ENCODE measurements around the gene MYH7. TPM values are rescaled to one million over a fixed set of nuclear protein-coding genes. Genes with fewer than 3 reads are reported as not detected.

MYH7 gene
- total RNA-seq, 1 experiment from 2014 or later: not detected

DNA sequence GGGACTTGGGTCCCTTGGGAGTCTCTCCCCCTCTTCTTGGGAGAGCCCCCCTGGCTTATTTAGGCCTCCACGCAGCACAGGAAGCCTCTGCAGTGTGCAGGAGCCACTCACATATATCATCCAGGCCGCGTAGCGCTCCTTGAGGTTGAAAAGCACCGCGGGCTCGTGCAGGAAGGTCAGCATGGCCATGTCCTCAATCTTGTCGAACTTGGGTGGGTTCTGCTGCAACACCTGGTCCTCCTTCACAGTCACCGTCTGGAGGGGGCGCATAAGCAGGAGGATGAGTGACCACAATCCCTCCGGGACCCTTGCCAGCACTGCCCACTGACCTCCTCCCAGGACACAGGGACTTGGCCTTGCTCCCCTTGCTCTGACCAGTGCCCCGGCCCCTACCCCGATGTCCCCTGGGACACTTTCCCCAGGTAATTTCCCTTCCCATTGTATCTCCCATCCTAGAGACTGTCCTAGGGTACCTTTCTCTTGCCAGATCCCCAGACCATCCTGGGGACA, 29.9 kb downstream of the MYH7 start:
- BruUV-seq (replicated peaks): no TSS peak
- Mint-ChIP-seq H3K4me1 (ENCODE audit: low read depth, unreplicated experiment) (no peaks in the 10 kb centered on the region), H3K9me3 (ENCODE audit: low read depth, unreplicated experiment) (no peaks in the 10 kb centered on the region), H3K27ac (ENCODE audit: unreplicated experiment) (no peak overlapping the region), H3K4me3 (ENCODE audit: low read depth, unreplicated experiment) (no peak overlapping the region), H3K36me3 (ENCODE audit: insufficient read depth, unreplicated experiment) (no peaks in the 10 kb centered on the region), H3K27me3 (ENCODE audit: unreplicated experiment) (peaks cover 97% of the 10 kb centered on the region)
- intact Hi-C loops (cut with micrococcal nuclease; ENCODE audit: unreplicated experiment): no loop called here
- CTCF ChIA-PET: no interaction called here
- no peak for DNase-seq
- TF ChIP-seq, protein P1, sequence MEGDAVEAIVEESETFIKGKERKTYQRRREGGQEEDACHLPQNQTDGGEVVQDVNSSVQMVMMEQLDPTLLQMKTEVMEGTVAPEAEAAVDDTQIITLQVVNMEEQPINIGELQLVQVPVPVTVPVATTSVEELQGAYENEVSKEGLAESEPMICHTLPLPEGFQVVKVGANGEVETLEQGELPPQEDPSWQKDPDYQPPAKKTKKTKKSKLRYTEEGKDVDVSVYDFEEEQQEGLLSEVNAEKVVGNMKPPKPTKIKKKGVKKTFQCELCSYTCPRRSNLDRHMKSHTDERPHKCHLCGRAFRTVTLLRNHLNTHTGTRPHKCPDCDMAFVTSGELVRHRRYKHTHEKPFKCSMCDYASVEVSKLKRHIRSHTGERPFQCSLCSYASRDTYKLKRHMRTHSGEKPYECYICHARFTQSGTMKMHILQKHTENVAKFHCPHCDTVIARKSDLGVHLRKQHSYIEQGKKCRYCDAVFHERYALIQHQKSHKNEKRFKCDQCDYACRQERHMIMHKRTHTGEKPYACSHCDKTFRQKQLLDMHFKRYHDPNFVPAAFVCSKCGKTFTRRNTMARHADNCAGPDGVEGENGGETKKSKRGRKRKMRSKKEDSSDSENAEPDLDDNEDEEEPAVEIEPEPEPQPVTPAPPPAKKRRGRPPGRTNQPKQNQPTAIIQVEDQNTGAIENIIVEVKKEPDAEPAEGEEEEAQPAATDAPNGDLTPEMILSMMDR (IDR thresholded peaks at IDR 0.05; ENCODE audit: unreplicated experiment): no peak

- no peaks in the 10 kb centered on the region for H3K4me1 Mint-ChIP-seq (ENCODE audit: low read depth, unreplicated experiment)
- H3K27ac Mint-ChIP-seq (ENCODE audit: unreplicated experiment): no peak overlapping the region
- intact Hi-C loops (cut with micrococcal nuclease; ENCODE audit: unreplicated experiment): no loop called here
- peaks cover 95% of the 10 kb centered on the region for H3K27me3 Mint-ChIP-seq (ENCODE audit: unreplicated experiment)
- no peak for DNase-seq
- TF ChIP-seq, protein P1 (IDR thresholded peaks at IDR 0.05; ENCODE audit: unreplicated experiment): no peak
- no TSS peak for BruUV-seq (replicated peaks)
- H3K4me3 Mint-ChIP-seq (ENCODE audit: low read depth, unreplicated experiment): no peak overlapping the region
- no peaks in the 10 kb centered on the region for H3K9me3 Mint-ChIP-seq (ENCODE audit: low read depth, unreplicated experiment)
- H3K36me3 Mint-ChIP-seq (ENCODE audit: insufficient read depth, unreplicated experiment): no peaks in the 10 kb centered on the region
- CTCF ChIA-PET: no interaction called here
Measured at GRCh38 chr14:23405096-23405495, 30.4 kb downstream of the MYH7 start.

DNA sequence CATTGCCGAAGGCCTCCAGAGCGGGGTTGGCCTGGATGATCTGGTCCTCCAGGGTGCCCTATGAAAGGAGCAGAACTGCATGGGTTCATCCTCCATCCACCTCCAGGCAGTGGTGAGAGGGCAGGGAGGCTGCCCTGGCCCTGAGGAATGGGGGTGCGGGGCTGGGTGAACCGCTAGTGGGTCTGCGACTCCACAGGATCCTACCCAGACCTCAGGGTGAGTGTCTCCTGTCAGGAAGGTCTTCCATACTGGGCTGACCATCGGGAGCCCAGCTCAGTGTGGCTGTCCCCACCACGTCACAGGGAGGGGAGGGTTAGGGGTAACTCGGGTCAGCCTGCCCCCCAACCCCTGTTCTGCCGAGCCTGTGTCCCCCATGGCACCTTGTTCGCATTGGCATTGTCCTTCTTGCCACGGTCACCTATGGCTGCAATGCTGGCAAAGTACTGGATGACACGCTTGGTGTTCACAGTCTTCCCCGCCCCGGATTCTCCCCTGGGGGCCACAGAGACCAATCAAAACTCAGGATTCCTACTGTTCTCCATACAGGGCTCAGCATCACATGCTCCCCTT, 31.0 kb downstream of the MYH7 start:
- peaks cover 95% of the 10 kb centered on the region for H3K27me3 Mint-ChIP-seq (ENCODE audit: unreplicated experiment)
- TF ChIP-seq, protein P1 (IDR thresholded peaks at IDR 0.05; ENCODE audit: unreplicated experiment): no peak

GRCh38 chr14:23403908-23404307, 31.6 kb downstream of the MYH7 start:
- H3K9me3 Mint-ChIP-seq (ENCODE audit: low read depth, unreplicated experiment): no peaks in the 10 kb centered on the region
- H3K27me3 Mint-ChIP-seq (ENCODE audit: unreplicated experiment): peaks cover 95% of the 10 kb centered on the region
- CTCF ChIA-PET: no interaction called here
- no peaks in the 10 kb centered on the region for H3K4me1 Mint-ChIP-seq (ENCODE audit: low read depth, unreplicated experiment)
- no TSS peak for BruUV-seq (replicated peaks)
- TF ChIP-seq, protein P1 (IDR thresholded peaks at IDR 0.05; ENCODE audit: unreplicated experiment): no peak
- intact Hi-C loops (cut with micrococcal nuclease; ENCODE audit: unreplicated experiment): no loop called here
- no peak for DNase-seq
- no peak overlapping the region for H3K27ac Mint-ChIP-seq (ENCODE audit: unreplicated experiment)
- no peaks in the 10 kb centered on the region for H3K36me3 Mint-ChIP-seq (ENCODE audit: insufficient read depth, unreplicated experiment)
- H3K4me3 Mint-ChIP-seq (ENCODE audit: low read depth, unreplicated experiment): no peak overlapping the region

More for the DNA sequence above, 31.0 kb downstream of the MYH7 start:
- no peak for DNase-seq
- H3K4me1 Mint-ChIP-seq (ENCODE audit: low read depth, unreplicated experiment): no peaks in the 10 kb centered on the region
- no peaks in the 10 kb centered on the region for H3K36me3 Mint-ChIP-seq (ENCODE audit: insufficient read depth, unreplicated experiment)
- CTCF ChIA-PET: no interaction called here
- BruUV-seq (replicated peaks): no TSS peak
- intact Hi-C loops (cut with micrococcal nuclease; ENCODE audit: unreplicated experiment): no loop called here
- H3K9me3 Mint-ChIP-seq (ENCODE audit: low read depth, unreplicated experiment): no peaks in the 10 kb centered on the region
- no peak overlapping the region for H3K27ac Mint-ChIP-seq (ENCODE audit: unreplicated experiment)
- H3K4me3 Mint-ChIP-seq (ENCODE audit: low read depth, unreplicated experiment): no peak overlapping the region
